HepG2 (cell line): ENCODE results near the gene DDHD1. TPM values are rescaled to one million over a fixed set of nuclear protein-coding genes. Genes with fewer than 3 reads are reported as not detected.

Experiments used
- ATAC-seq: fragments of 200-7000 bp; cut with Tn5 transposase; 3 replicates; pipeline ENCODE4 v1.9.1; 2020; ENCODE audit warnings: mild to moderate bottlenecking, moderate library complexity
- BruUV-seq: library from RNA; stranded (reverse); fragments of 400-500 nt; replicated peaks from 2 replicates; lab custom pipeline; 2021; lab: Mats Ljungman, UMichigan
- CTCF ChIA-PET: fragments of 300-600 bp; formaldehyde crosslinking; extraction: SDS; loops from one replicate; lab custom pipeline; 2021; ENCODE audit warnings: low total read pairs, inconsistent platforms, low intra/inter-chr PET ratio; lab: Yijun Ruan, JAX
- POLR2A ChIA-PET: fragments of 350-600 bp; sonication (Branson Sonifier 250); formaldehyde crosslinking; loops from one replicate; lab custom pipeline; 2020; ENCODE audit warnings: antibody characterized with exemption, inconsistent platforms; lab: Yijun Ruan, JAX
- DNase-seq: peaks from one replicate; pipeline ENCODE4 v3.0.0-alpha.2; 2015; ENCODE audit warnings: low spot score
- FAIRE-seq: peaks from 3 replicates; lab custom pipeline; 2011; peaks lifted over from hg19 to GRCh38; lab: Jason Lieb, UNC
- H2AFZ ChIP-seq: one replicate; pipeline ENCODE4 v1.6.1; 2011; ENCODE audit warnings: low read length, inconsistent platforms
- H3K27ac ChIP-seq: fragments of 300-600 bp; 3 replicates; pipeline ENCODE4 v1.8.0; 2011; ENCODE audit warnings: mixed run types, mild to moderate bottlenecking, mixed read lengths, low read length, inconsistent platforms; ENCODE audit not compliant: insufficient read depth; ENCODE audit errors: extremely low read length
- H3K27me3 ChIP-seq, 2 experiments: fragments of 200-600 bp in 1 of 2; 2 replicates in 1 of 2; 3 replicates in 1 of 2; pipeline versions ENCODE4 v1.6.0 to v1.8.0; 2011; ENCODE audit warnings: low read length in 2 of 2, mild to moderate bottlenecking in 2 of 2, moderate library complexity in 2 of 2, inconsistent platforms in 1 of 2; ENCODE audit not compliant: insufficient read depth in 2 of 2, control insufficient read depth in 1 of 2
- H3K36me3 ChIP-seq, 2 experiments: fragments of 200-600 bp in 1 of 2; replicated peaks in 1 of 2; 2 replicates in 1 of 2; 3 replicates in 1 of 2; pipeline versions ENCODE4 v1.5.1 to v1.8.0; 2011; ENCODE audit warnings: low read length in 2 of 2, inconsistent platforms in 1 of 2; ENCODE audit not compliant: insufficient read depth in 2 of 2, control insufficient read depth in 1 of 2
- H3K4me1 ChIP-seq: 2 replicates; pipeline ENCODE4 v1.5.1; 2012; ENCODE audit warnings: low read length, inconsistent platforms; ENCODE audit not compliant: insufficient read depth
- H3K4me2 ChIP-seq: 2 replicates; pipeline ENCODE4 v1.6.0; 2011; ENCODE audit warnings: low read depth, low read length, inconsistent platforms
- H3K4me3 ChIP-seq, 3 experiments: fragments of 200-600 bp in 1 of 3; sonication (generic), shearing (Covaris generic) in 1 of 3; replicated peaks in 1 of 3; 2 replicates each; pipeline ENCODE4 v1.5.1; 2011 to 2016; ENCODE audit warnings: low read length in 3 of 3, inconsistent platforms in 2 of 3, low read depth in 2 of 3, mild to moderate bottlenecking in 2 of 3, control low read depth in 1 of 3, mixed read lengths in 1 of 3; ENCODE audit not compliant: insufficient read depth in 1 of 3
- H3K79me2 ChIP-seq: one replicate; pipeline ENCODE4 v1.6.1; 2011; ENCODE audit warnings: low read length, inconsistent platforms; ENCODE audit not compliant: insufficient read depth
- H3K9ac ChIP-seq: 2 replicates; pipeline ENCODE4 v1.6.0; 2011; ENCODE audit warnings: mild to moderate bottlenecking, low read depth, low read length, inconsistent platforms; ENCODE audit not compliant: insufficient read depth
- H3K9me3 ChIP-seq: 2 replicates; pipeline ENCODE4 v1.5.1; 2012; ENCODE audit warnings: mild to moderate bottlenecking, low read length
- H4K20me1 ChIP-seq: 2 replicates; pipeline ENCODE4 v1.6.0; 2011; ENCODE audit warnings: inconsistent platforms, mild to moderate bottlenecking, low read length, moderate library complexity; ENCODE audit not compliant: insufficient read depth
- CREBL2 ChIP-seq: sonication (generic); formaldehyde crosslinking; IDR thresholded peaks from 2 replicates; pipeline ENCODE4 v1.8.1; 2023; ENCODE audit warnings: missing genetic modification reagents, mild to moderate bottlenecking, borderline replicate concordance
- PCBP1 ChIP-seq: fragments of 200-400 bp; formaldehyde crosslinking; IDR thresholded peaks from 2 replicates; pipeline ENCODE4 v1.6.1; 2017; ENCODE audit warnings: mild to moderate bottlenecking, low read depth, low read length, borderline replicate concordance
- ZBTB26 ChIP-seq: IDR thresholded peaks from 2 replicates; pipeline ENCODE4 v1.6.1; 2016; ENCODE audit warnings: missing compliant biosample characterization, missing genetic modification reagents, borderline replicate concordance
- ZFX ChIP-seq: sonication (generic); formaldehyde crosslinking; IDR thresholded peaks from 2 replicates; pipeline ENCODE4 v1.4.0; 2020; ENCODE audit warnings: mild to moderate bottlenecking, low read depth, missing genetic modification reagents, moderate library complexity
- ZNF550 ChIP-seq: sonication (generic); formaldehyde crosslinking; IDR thresholded peaks from 2 replicates; pipeline ENCODE4 v1.4.0; 2020; ENCODE audit warnings: mild to moderate bottlenecking, missing genetic modification reagents, borderline replicate concordance
- ZNF605 ChIP-seq: sonication (generic); formaldehyde crosslinking; IDR thresholded peaks from 2 replicates; pipeline ENCODE4 v1.8.0; 2022; ENCODE audit warnings: mild to moderate bottlenecking, missing genetic modification reagents
- ZNF768 ChIP-seq: sonication (generic); formaldehyde crosslinking; IDR thresholded peaks from 2 replicates; pipeline ENCODE4 v1.4.0; 2020; ENCODE audit warnings: missing genetic modification reagents
- in situ Hi-C: cut with HindIII; loops from 2 replicates; pipeline ENCODE4 v1.10.0; 2017; ENCODE audit warnings: low pct_unique_long_range_greater_than_20kb; ENCODE audit not compliant: extremely low pct_ligation_motif_present
- intact Hi-C: fragments of 100-400 bp; cut with micrococcal nuclease; formaldehyde crosslinking; loops from one replicate; pipeline ENCODE4 v1.10.0; 2022; ENCODE audit not compliant: unreplicated experiment
- polyA plus RNA-seq, 8 experiments: library from polyadenylated mRNA; depleted of rRNA in 3 of 8; stranded (reverse) in 7 of 8; unstranded in 1 of 8; fragments of >200 nt; fragmentation: Illumina TruSeq in 4 of 8; extraction: Trizol in 4 of 8; gene quantifications; 2 replicates each; pipeline versions ENCODE4 v1.2.1 to v1.2.3, GENCODE V29; 2011 to 2016; ENCODE audit warnings: low read depth in 4 of 8, missing spikeins in 1 of 8, mixed read lengths in 1 of 8; ENCODE audit not compliant: insufficient read depth in 1 of 8
- total RNA-seq, 5 experiments: library from RNA; depleted of rRNA; stranded (reverse); fragments of >200 nt; fragmentation: Illumina TruSeq; extraction: Trizol; gene quantifications; 2 replicates each; pipeline ENCODE4 v1.2.3, GENCODE V29; 2016; ENCODE audit warnings: low read depth in 1 of 5
- TF ChIP-seq, protein P1 (sequence below): IDR thresholded peaks from 2 replicates; pipeline ENCODE4 v1.6.1; 2016; ENCODE audit warnings: missing compliant biosample characterization, missing genetic modification reagents, borderline replicate concordance
- TF ChIP-seq, protein P2 (sequence below): sonication (generic); formaldehyde crosslinking; IDR thresholded peaks from 2 replicates; pipeline ENCODE4 v1.8.1; 2022; ENCODE audit warnings: mild to moderate bottlenecking, missing genetic modification reagents

The DDHD1 gene
- total and polyA plus RNA-seq, 2 of the 13 experiments (the other 11 are each of a cell fraction or from before 2014, with no cell fraction given): 4.6 to 8.3 TPM

- FAIRE-seq (no peak), ATAC-seq (no peak)
- no peak overlapping the region for H2AFZ ChIP-seq
- CTCF ChIA-PET: no interaction called here
- H3K4me1 ChIP-seq: no peaks in the 10 kb centered on the region
- TF ChIP-seq ZFX (CRISPR knock-in tag) (no peak), ZNF550 (CRISPR knock-in tag) (no peak), CREBL2 (no peak), ZNF605 (CRISPR knock-in tag) (no peak), PCBP1 (no peak), ZNF768 (CRISPR knock-in tag) (no peak), ZBTB26 (CRISPR knock-in tag) (no peak)
- TF ChIP-seq, protein P1, sequence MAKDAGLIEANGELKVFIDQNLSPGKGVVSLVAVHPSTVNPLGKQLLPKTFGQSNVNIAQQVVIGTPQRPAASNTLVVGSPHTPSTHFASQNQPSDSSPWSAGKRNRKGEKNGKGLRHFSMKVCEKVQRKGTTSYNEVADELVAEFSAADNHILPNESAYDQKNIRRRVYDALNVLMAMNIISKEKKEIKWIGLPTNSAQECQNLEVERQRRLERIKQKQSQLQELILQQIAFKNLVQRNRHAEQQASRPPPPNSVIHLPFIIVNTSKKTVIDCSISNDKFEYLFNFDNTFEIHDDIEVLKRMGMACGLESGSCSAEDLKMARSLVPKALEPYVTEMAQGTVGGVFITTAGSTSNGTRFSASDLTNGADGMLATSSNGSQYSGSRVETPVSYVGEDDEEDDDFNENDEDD: no peak
- TF ChIP-seq, protein P2, sequence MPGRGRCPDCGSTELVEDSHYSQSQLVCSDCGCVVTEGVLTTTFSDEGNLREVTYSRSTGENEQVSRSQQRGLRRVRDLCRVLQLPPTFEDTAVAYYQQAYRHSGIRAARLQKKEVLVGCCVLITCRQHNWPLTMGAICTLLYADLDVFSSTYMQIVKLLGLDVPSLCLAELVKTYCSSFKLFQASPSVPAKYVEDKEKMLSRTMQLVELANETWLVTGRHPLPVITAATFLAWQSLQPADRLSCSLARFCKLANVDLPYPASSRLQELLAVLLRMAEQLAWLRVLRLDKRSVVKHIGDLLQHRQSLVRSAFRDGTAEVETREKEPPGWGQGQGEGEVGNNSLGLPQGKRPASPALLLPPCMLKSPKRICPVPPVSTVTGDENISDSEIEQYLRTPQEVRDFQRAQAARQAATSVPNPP (CRISPR knock-in tag): no peak
- TF ChIP-seq, all 625 proteins: peak for 0
- Histone ChIP-seq H3K27me3 (no peaks in the 10 kb centered on the region), H3K36me3 (no peaks in the 10 kb centered on the region), H3K27ac (no peak overlapping the region), H3K4me3 (no peak overlapping the region), H3K9ac (no peak overlapping the region), H4K20me1 (no peaks in the 10 kb centered on the region), H3K4me2 (no peak overlapping the region), H3K79me2 (no peaks in the 10 kb centered on the region), H3K9me3 (no peaks in the 10 kb centered on the region)
- no TSS peak for BruUV-seq
- in situ Hi-C loops (no loop called here), intact Hi-C loops (no loop called here)
- DNase-seq: no peak
- POLR2A ChIA-PET: no interaction called here
Measured at GRCh38 chr14:53016919-53017318, 136.2 kb downstream of the DDHD1 start.
